GM12891 (cell line): ENCODE data around the gene CPM.

ENCODE experiments used
- DNase-seq: peaks from one replicate; pipeline ENCODE4 v3.0.0; 2011; ENCODE audit warnings: low spot score; ENCODE audit not compliant: insufficient read length
- FAIRE-seq: peaks from 2 replicates; lab custom pipeline; 2011; peaks lifted over from hg19 to GRCh38; lab: Jason Lieb, UNC
- PAX5 ChIP-seq: IDR thresholded peaks from 2 replicates; pipeline ENCODE4 v1.6.1; 2011; ENCODE audit warnings: low read length, moderate library complexity, mild to moderate bottlenecking; ENCODE audit not compliant: insufficient read depth, severe bottlenecking
- POLR2A ChIP-seq: IDR thresholded peaks from 2 replicates; pipeline ENCODE4 v1.6.1; 2011; ENCODE audit warnings: low read depth, low read length, control low read depth
- POLR2AphosphoS5 ChIP-seq: IDR thresholded peaks from 2 replicates; pipeline ENCODE4 v1.6.1; 2011; ENCODE audit warnings: low read depth, low read length, control low read depth
- POU2F2 ChIP-seq: IDR thresholded peaks from 2 replicates; pipeline ENCODE4 v1.6.1; 2011; ENCODE audit warnings: low read depth, mild to moderate bottlenecking, control low read depth, low read length, moderate library complexity
- SPI1 ChIP-seq: IDR thresholded peaks from 2 replicates; pipeline ENCODE4 v1.6.1; 2011; ENCODE audit warnings: low read depth, low read length, control low read depth
- TAF1 ChIP-seq: IDR thresholded peaks from 2 replicates; pipeline ENCODE4 v1.6.1; 2011; ENCODE audit warnings: low read depth, low read length, control low read depth

Gene CPM

GRCh38 chr12:68893741-68894140 lies 39.2 kb downstream of the CPM start:
- TF ChIP-seq POLR2AphosphoS5 (no peak), POU2F2 (no peak), POLR2A (no peak), TAF1 (no peak), PAX5 (no peak), SPI1 (no peak)
- FAIRE-seq (no peak), DNase-seq (no peak)

DNA sequence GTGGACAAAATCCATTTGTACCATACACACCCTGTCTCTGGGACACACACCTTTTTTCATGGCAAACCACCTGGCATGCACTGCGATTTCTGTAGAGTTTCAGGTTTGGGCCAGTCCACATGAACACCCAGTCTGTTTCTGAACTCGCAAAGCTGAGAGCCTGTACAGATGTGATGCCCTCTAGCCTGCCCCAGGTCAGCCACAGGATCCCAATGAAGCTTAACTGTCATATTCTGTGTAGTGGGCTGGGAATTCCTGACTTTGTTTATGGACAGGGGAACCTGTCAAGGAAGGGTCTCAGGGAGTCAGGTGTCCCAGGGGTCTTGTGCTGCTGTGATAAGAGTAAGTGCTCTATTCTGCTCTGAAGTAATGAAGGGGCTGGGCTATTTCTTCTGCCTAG lies 39.8 kb downstream of the CPM start:
- FAIRE-seq, result no peak
- no peak for DNase-seq
- TF ChIP-seq POLR2AphosphoS5 (no peak), POLR2A (no peak), PAX5 (no peak), TAF1 (no peak), SPI1 (no peak)

- FAIRE-seq (no peak), DNase-seq (no peak)
- TF ChIP-seq POLR2A, result no peak
- no peak for TF ChIP-seq POLR2AphosphoS5
- no peak for TF ChIP-seq PAX5
- TF ChIP-seq TAF1, result no peak
- TF ChIP-seq SPI1, result no peak
- TF ChIP-seq POU2F2, result no peak
These were observed 41.8 kb downstream of the CPM start for GRCh38 chr12:68891141-68891540.

- TF ChIP-seq SPI1 (no peak), TAF1 (no peak), POLR2AphosphoS5 (no peak), POLR2A (no peak), PAX5 (no peak), POU2F2 (no peak)
- no peak for DNase-seq
- FAIRE-seq, result no peak
These were observed 42.3 kb downstream of the CPM start for GRCh38 chr12:68890701-68891113.

GRCh38 chr12:68888243-68888642 lies 44.7 kb downstream of the CPM start:
- no peak for DNase-seq
- TF ChIP-seq PAX5, result no peak
- TF ChIP-seq POU2F2, result no peak
- TF ChIP-seq SPI1, result no peak
- TF ChIP-seq POLR2AphosphoS5, result no peak
- no peak for TF ChIP-seq POLR2A
- FAIRE-seq, result no peak

DNA sequence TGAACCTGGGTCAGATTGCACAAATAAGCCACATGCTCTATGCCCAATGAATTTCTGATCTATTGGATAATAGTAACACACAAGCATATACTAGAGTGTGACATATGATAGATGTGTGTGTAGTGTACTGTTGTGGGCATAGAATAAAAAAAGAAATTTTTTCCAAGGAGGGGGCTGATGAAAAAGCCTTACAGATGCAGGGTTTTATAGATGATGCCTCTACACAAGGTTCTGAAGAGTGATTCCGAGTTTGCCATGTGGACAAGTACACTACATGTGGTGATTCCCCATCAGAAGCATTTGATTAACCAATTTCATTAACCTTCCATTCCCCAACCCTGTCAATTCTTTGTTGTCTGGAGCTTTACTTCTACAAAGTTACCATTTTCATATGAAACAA lies 45.3 kb downstream of the CPM start:
- DNase-seq, result no peak
- FAIRE-seq, result no peak
- TF ChIP-seq PAX5, result no peak
- no peak for TF ChIP-seq POLR2A
- TF ChIP-seq TAF1, result no peak
- no peak for TF ChIP-seq SPI1
- no peak for TF ChIP-seq POLR2AphosphoS5
- TF ChIP-seq POU2F2, result no peak

GRCh38 chr12:68886636-68887572 lies 46.1 kb downstream of the CPM start:
- FAIRE-seq, result no peak
- DNase-seq, result no peak
- TF ChIP-seq POLR2AphosphoS5, result no peak
- no peak for TF ChIP-seq POLR2A
- TF ChIP-seq SPI1, result no peak
- no peak for TF ChIP-seq TAF1
- TF ChIP-seq POU2F2, result no peak
- no peak for TF ChIP-seq PAX5

DNA sequence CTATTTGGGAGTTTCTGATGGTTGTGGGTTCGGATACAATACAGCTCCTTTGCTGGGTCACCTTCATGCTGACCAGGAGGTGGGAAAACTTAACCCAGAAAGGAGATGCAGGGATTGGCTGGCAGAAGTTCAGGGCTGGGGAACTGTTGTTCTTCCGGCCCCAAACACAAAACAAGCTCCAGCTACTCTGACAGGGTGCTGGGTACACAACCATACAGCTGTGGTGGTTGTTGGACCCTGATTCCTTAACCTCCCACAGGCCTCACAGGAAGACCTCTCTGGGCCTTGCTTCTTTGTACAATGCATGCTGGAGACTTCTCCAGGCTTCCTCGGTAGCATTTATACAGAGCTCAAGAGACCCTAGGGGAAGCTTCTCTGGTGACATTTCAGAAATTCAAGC lies 47.6 kb downstream of the CPM start:
- DNase-seq (no peak), FAIRE-seq (no peak)
- TF ChIP-seq PAX5 (no peak), POLR2A (no peak), SPI1 (no peak), TAF1 (no peak), POU2F2 (no peak), POLR2AphosphoS5 (no peak)

GRCh38 chr12:68884251-68884650 lies 48.7 kb downstream of the CPM start:
- FAIRE-seq, result no peak
- DNase-seq, result no peak
- TF ChIP-seq PAX5, result no peak
